ENCODE measurements around the gene OLFM3. TPM values are rescaled to one million over a fixed set of nuclear protein-coding genes. Genes with fewer than 3 reads are reported as not detected.

Gene OLFM3
- total RNA-seq, 1 donor from 2014 or later, result 28.9 TPM

DNA sequence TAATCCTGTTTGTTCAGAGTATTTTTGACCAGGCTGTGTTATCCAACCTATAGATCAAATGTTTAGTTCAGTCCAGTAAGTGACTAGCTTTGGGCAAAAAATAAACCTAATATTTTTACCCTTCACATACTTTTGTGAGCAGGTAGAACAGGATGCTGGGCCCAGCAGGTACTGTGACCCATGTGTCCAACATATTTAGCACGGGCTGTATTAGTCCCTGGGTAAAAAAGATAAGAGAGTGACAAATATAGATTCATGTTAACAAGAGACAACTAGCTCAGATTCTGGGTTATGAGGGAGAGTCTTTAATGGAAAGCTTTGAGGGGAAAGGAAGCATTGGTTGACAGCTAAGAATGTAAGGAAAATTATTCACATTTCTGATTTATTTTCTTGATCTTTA lies 43.1 kb downstream of the OLFM3 start:
- FAIRE-seq, result no peak

DNA sequence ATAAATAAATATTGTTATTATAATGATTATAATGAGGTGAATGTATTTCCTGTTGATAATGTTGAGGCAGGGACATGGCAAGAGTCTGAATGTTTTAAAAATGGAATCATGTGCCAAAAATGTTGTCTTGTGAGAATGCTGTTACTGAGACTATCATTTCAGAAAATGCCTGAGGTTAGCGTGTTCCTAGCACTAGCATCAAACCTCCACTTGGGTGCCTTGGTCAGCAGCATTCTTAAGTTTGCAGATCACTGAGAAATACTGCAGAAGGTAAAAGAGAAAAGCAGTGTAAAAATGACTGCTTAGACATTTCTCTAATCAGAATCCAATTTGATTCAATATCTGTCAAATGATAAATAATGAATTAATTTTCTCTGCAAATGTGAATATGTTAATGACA lies 50.8 kb downstream of the OLFM3 start:
- DNase-seq (ENCODE audit: low spot score in 2 of 2), result no peak
- no peak for FAIRE-seq

More for the DNA sequence above, 43.1 kb downstream of the OLFM3 start:
- no peak for DNase-seq (ENCODE audit: low spot score in 2 of 2)

DNA sequence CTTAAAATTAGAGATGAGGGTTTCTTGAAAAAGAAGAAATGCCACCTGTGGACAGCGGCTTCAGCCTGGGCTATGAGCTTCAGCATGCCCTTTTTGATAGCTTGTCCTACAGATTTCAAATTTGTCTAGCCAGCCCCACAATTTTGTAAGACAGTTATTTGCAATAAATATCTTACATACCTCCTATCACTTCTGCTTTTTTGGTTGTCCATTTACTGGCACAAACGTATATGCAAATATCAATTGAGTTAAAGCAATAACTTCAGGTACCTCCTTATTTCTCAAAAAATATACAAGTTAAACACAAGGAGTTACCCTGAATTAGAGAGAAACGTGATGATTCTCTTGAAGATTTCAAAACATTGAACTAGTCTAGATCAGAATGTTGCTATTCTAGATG lies 53.5 kb downstream of the OLFM3 start:
- DNase-seq (ENCODE audit: low spot score in 2 of 2) (no peak), FAIRE-seq (no peak)

DNA sequence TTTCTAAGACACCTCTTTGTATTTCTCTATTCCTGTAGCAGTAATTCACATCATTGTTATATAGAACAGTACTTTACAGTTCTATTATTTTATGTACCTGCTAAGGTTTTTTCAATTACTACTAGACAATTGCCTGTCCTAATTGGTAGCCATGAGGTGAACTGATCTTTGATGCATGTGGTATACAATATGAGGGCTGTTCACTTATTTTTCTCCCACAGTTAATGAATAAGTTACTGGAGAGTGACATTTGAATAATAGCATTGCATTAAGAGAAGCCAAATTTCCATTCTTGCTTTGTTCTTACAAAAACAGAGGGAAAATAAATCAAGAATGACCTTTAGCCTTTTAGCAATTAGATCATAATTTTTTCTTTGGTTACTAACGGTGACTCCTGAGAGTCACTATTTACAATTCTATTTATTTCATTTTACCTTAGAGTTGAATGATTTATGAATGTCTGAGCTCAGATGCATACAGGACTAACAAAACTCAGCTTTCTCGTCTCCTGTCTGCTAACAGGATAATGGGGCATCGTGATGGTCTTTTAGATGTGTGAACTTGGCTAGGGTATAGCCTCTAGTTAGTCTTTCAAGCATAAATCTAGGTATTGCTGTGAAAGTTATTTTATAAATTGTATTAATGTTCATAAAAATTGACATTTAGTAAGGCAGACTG lies 54.1 kb downstream of the OLFM3 start:
- DNase-seq (ENCODE audit: low spot score in 2 of 2), result no peak
- no peak for FAIRE-seq

DNA sequence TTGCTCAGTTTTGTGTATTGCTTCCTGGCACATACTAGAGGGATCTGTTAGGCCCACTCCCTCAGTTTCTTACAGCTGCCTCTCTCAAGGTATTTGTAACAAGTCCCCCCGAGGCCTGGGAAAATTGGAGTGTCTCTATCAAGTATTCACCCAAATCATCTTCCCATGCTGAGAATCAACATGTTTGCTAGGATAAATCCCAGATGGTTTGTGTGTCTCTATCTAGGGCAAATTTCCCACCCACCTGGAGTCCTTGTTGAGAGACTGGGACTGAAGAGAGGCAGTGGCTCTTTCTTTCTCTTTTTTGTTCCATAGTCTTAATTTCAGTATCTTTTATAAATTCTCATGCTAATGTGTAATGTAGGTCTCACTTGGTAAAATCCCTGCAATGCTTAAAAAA lies 58.0 kb downstream of the OLFM3 start:
- DNase-seq (ENCODE audit: low spot score in 2 of 2) (no peak), FAIRE-seq (no peak)

DNA sequence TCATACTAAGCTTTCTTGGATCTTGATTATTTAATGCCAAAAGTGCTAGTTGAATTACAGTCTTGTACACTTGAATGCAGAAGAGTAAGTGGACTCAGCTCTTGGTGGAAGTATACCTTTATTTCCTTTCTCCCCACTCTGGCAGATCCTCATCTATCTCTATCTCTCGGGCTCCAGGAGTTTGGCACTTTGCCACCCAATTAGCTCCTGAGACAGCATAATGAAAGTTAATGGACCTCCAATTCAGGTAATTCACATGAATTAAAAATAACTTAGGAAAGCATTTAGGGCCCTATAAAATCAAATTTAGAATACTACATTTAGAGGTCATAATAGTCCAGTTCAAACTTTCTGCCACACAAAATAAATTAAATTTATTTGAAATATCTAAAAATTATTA lies 67.4 kb downstream of the OLFM3 start:
- DNase-seq (ENCODE audit: low spot score in 2 of 2) (no peak), FAIRE-seq (no peak)

DNA sequence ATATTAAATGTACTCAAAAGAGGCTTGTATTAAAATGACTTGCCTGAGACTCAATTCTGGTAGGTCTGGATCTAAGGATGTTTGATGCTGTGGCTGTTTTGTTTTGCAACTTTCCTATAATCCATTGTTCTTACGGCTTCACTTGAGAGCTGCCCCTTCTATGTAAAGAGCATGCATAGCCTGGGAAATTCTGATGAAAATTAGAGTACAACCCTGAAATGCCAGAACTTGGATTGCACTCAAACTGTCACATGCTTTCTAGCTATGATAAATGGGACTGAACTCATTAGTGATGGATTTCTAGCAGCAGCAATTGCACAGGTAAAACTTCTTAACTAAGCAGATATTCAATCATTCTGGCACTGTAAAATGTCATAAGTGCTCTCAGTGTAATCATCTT lies 67.9 kb downstream of the OLFM3 start:
- DNase-seq (ENCODE audit: low spot score in 2 of 2), result no peak

DNA sequence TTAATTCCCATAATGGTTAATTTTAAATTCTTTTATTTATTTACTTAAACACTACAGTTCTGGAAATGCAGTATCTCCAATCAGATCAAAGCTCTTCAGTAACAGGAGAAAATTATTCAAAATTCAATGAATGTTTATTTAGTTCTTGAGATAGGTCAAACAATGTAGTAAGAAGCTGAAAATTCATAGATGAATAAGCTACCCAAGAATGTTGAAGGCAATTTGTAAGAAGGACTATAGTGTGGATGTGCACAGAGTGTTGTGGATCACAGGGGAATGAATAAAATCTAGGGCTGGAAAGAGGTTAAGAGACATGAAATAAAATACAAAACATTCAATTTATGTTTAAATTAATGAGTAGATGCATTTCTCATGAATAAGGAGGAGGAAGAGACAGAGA lies 72.0 kb downstream of the OLFM3 start:
- FAIRE-seq, result no peak
- DNase-seq (ENCODE audit: low spot score in 2 of 2), result no peak

More for the DNA sequence above, 67.9 kb downstream of the OLFM3 start:
- no peak for FAIRE-seq

DNA sequence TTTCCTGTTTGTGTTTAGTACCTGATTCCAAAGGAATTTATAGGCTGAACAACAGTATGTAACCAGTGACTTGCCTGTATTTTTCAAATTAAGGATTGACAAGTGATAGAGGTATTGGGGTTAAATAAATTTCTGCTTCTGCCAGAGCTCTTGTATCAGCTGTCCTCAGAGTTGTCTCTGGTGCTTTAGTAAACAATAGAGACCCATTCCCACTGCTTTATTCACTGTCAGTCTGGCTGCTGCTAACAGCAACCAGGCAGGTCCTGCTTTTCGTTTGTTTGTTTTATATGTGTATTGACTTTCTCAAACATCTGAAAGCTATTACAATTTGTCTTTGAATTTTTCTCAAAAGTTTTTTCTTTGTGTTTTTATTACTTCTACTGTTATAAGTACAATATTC lies 76.1 kb downstream of the OLFM3 start:
- DNase-seq (ENCODE audit: low spot score in 2 of 2) (no peak), FAIRE-seq (no peak)

DNA sequence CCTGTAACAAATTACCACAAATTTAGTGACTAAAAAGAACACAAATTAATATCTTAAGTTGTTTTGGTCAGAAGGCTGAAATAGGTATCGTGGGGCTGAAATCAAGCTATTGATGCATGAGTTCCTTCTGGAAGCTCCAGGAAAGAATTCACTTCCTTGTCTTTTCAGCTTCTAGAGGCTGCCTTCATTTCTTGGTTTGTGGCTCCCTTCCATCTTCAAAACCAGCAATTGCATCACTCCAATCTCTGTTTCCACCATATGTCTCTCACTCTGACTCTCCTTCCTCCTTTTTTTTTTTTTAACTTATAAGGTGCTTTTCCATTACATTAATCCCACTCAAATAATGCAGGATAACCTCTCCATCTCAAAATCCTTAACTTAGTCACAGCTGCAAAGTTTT lies 78.4 kb downstream of the OLFM3 start:
- DNase-seq (ENCODE audit: low spot score in 2 of 2), result no peak
- no peak for FAIRE-seq

DNA sequence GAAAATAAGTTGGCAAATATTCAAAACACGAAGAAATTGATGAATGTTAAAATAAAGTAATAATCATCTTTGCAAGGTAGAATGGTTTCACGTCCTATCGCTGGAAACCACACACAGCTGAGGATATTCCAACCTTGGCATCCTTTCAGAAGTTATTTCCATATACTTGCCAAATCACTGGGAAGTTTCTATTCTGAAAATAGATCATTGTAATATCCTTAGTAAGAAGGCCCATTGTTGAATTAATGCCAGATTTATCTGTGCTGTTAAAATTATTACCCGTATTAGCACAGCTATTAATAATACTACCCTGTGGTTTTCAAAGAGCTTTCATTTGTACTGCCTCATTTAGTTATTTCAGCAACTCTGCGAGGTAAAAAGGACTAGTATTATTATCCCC lies 81.1 kb downstream of the OLFM3 start:
- DNase-seq (ENCODE audit: low spot score in 2 of 2), result no peak
- no peak for FAIRE-seq

DNA sequence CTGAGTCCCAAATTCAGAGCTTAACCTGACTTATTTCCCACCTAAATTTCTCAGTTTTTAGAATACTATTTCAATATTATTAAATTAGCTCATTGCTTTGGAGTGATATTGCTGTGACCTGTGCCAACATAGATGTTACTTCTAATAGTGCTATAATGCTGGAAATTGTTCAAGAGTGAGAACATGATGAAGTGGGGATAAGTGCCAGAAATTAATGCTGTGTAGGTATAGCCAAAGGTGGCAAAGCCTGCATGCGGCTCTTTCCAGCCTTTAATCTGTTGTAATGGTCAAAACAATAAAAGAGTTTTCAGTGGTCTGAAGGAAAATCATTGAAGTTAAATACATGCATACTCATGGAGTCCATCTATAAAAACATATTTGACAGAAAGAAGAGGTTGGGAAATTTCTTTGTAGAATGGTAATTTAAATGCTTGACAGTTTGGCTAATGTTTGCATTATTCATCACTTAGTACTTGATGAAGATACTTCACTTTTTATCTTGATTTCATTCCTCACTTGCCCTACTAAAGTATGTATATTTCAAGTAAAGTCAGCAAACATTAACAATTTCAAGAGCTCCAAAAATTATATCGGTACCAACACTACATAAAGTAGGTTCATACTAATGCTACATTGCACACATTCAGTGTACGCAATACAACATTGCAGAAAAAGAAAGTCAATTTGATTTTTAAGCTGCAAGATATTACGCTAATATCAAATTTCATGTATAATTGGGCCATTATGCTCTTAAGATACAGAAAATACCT lies 82.1 kb downstream of the OLFM3 start:
- FAIRE-seq (no peak), DNase-seq (ENCODE audit: low spot score in 2 of 2) (no peak)

DNA sequence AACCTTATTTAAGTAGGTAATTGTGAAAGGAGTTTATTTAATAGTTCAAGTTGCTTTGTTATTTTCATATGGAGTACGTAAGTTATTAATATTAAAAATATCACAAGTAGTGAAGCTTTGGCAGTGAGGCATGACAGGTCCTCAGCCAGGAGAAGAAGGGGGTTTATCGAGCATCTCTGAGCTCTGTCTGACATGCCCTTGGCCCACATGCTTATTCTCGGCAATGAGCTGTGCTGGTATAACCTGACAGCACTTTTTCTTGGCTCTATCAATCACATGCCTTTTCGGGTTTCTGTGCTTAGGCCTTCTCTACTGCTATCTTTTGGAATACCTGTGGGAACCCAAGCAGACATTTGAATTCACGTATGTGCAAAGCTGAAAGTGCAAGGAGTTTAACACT lies 84.8 kb downstream of the OLFM3 start:
- DNase-seq (ENCODE audit: low spot score in 2 of 2) (no peak), FAIRE-seq (no peak)

DNA sequence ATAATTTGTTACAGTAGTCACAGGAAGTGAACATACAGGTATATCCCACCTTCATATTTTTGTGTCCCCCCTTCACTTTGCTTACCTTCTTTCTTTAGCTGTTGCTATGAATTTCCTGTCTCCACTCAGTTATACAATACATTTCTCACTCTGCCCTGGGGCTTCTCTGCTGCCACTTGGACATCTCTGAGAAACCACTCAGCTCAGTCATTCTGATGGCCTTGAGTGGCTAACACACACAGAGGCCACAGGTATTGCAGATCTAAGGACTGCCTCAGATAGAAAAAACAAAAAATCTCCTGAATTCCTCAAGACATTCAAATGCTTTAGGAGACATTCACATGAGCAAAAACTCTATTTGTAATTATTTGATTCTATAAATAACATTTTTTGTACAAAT lies 87.7 kb downstream of the OLFM3 start:
- FAIRE-seq (no peak), DNase-seq (ENCODE audit: low spot score in 2 of 2) (no peak)

DNA sequence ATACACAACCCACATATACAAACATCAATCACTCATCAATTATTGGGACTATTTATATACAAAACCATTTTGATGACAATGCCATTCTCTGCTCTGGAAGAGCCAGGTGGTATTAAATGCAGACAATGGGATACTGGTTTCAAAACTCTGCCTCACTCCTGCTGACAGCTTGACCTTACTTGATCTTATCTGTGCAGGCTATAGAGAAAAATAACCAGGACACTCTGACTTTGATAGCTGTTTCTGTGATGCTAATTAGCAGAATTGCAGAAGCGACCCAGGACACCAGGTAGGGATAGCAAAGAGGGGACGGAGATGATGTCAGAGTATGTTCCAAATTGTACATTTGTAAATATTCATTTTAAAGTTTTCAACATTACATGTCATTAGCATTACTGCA lies 89.5 kb downstream of the OLFM3 start:
- DNase-seq (ENCODE audit: low spot score in 2 of 2) (no peak), FAIRE-seq (no peak)

DNA sequence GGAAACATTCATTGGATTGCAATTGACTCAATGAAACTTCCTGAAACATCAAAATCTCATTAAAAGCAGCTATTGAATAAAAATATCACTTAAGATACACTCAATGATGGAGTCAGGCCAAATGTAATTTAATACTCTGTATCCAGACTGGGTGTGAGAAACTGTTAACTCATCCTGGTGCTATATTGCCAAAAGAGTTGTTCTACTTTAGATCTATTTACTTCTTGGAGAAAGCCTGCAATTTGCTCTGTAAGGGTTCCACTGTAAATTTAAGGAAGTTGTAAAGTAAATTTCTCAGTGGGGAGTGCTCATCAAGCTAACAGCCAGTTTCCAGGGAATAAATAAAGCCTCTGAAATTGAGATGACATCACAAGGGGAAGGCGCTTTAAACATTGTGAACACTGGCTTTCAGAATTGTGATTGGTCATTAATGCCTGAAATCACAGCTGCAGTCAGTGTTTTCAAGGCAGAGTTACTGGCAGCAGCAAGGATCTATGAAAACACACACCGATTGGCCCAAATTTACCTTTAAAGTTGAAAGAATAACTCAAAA lies 91.4 kb downstream of the OLFM3 start:
- FAIRE-seq (no peak), DNase-seq (ENCODE audit: low spot score in 2 of 2) (no peak)

DNA sequence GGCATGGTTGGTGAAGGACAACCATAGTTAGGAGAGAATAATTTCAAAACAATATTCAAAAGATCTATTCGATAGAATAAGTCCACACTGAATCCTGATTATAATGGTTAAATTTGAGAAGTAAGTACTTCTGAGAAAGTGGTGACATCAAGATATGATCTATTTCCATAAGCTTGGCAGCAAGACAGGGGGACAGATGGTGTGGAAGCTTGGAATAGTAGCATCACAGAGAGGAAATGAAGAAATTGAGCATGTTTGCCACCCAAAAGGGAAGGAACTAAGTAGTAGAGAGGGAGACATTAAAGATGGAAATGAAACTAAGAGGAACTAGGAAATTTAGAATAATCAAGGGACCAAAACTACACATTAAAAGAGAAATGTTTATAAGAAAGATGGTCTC lies 94.5 kb downstream of the OLFM3 start:
- DNase-seq (ENCODE audit: low spot score in 2 of 2) (no peak), FAIRE-seq (no peak)

DNA sequence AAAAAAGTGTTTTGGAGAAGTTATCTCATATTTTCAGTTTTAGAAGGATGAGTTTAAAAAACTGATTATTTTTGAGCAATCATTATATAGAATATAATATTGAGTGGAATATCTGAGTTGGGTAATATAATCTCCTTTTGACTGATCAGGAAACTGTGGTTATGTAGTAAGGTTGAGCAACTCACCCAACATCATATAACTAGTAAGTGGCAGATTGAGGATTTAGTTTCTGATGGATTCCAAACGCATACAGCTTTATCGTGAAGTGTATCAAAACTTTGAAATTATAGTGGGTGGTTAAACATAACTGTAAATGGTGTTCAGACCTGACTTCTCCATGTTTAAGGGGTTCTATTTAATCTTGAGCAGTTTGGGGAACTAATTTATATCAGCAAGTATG lies 98.6 kb downstream of the OLFM3 start:
- DNase-seq (ENCODE audit: low spot score in 2 of 2), result no peak
- no peak for FAIRE-seq

DNA sequence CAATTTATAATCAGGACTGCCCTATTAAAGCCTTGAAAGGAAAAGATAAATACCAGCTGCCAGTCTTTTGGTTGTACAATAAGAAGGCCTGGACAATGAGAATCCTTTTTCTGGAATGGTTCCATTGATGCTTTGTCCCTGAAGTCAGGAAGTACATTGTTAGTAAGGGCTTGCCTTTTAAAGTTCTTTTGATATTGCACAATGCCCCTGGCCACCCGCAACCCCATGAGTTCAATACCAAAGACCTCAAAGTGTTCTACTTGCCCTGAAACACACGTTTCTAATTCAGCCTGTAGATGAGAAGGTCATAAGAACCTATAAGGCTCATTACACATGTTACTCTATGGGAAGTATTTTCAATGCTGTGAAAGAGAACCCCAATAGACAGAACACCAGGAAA lies 112.1 kb downstream of the OLFM3 start:
- FAIRE-seq (no peak), DNase-seq (ENCODE audit: low spot score in 2 of 2) (no peak)

DNA sequence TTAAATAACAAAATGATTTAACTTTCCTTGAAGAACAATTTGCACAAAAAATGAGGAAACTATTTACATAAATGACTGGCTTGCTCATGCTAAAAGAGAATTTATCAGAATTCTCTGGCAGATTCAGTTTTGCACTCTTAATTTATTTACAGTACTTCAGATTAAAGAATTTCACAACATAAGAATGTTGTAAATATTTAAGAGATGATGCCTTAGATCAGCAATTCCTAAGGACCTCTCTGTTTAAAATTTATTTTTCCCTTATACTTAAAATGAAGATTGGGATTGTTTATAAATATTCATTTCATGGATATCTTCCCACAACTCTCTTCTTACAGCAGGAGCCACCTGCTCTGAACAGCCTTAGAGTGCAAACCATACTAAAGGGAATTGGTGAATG lies 120.8 kb downstream of the OLFM3 start:
- FAIRE-seq (no peak), DNase-seq (ENCODE audit: low spot score in 2 of 2) (no peak)

DNA sequence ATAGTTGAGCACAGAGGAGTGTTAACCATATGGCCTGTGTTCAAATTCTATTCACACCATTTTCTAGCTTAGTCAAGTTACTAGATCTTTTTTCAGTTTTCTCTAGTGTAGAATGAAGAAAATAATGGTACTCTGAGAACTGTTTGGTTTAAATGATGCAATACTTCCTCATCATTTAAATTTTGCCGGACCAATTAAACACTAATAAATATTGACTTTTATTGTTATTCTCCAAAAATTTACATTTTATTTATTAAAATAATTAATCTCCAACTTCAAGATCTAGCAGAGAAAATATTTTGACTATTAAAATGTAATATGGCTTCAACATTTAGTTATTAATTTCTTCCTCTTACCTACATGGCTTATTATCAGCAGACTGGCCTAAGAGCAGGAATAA lies 123.1 kb downstream of the OLFM3 start:
- no peak for DNase-seq (ENCODE audit: low spot score in 2 of 2)
- FAIRE-seq, result peak; percentile 13

DNA sequence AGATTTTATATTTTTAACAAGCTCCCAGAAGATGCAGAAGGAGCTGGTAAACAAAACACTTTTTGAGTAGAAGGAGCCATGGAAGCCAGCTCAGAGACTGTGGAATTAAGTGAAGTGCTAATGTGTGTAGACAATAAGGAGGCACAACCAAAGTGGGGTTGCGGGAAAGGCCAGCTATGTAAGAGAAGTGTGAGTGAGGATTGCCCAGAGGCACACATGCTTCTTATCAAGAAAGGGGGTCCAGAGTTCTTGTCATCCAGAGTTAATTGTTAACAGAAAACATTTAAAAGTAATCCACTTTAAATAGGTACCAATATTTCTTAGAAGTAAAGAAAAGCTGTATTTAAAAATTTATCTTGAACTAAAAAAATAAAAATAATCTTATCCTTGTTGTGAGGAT lies 136.8 kb downstream of the OLFM3 start:
- FAIRE-seq, result no peak

More for the DNA sequence above, 136.8 kb downstream of the OLFM3 start:
- DNase-seq (ENCODE audit: low spot score in 2 of 2), result no peak
